PFSK-1 (cell line): ENCODE measurements around the gene MPDZ.

ENCODE experiments used
- FOXP2 ChIP-seq: optimal IDR thresholded peaks from 2 replicates; pipeline ENCODE3; 2011; ENCODE audit warnings: borderline replicate concordance, control low read depth, inconsistent platforms; ENCODE audit not compliant: insufficient read depth; ENCODE audit errors: extremely low read length, extremely low read depth
- POLR2AphosphoS5 ChIP-seq: IDR thresholded peaks from 2 replicates; pipeline ENCODE4 v1.6.1; 2012; ENCODE audit warnings: low read depth, mild to moderate bottlenecking, control low read depth, low read length, moderate library complexity
- REST ChIP-seq, 2 experiments: IDR thresholded peaks; 2 replicates each; pipeline versions ENCODE4 v1.6.1 to v1.8.0; 2011 to 2012; ENCODE audit warnings: low read depth in 2 of 2, low read length in 2 of 2, control low read depth in 1 of 2, inconsistent platforms in 1 of 2, mild to moderate bottlenecking in 1 of 2, moderate library complexity in 1 of 2; ENCODE audit not compliant: insufficient read depth in 1 of 2
- SIN3A ChIP-seq: IDR thresholded peaks from 2 replicates; pipeline ENCODE4 v1.6.1; 2012; ENCODE audit warnings: mild to moderate bottlenecking, low read length, moderate library complexity, borderline replicate concordance; ENCODE audit not compliant: insufficient read depth
- TAF1 ChIP-seq: IDR thresholded peaks from 2 replicates; pipeline ENCODE4 v1.6.1; 2012; ENCODE audit warnings: low read length, control low read depth, borderline replicate concordance; ENCODE audit not compliant: insufficient read depth

The MPDZ gene

GRCh38 chr9:13143281-13143680 lies 136.2 kb downstream of the MPDZ start:
- TF ChIP-seq SIN3A (no peak), POLR2AphosphoS5 (no peak)

- no peak for TF ChIP-seq POLR2AphosphoS5
- TF ChIP-seq REST (IDR thresholded peaks at IDR 0.05; ENCODE audit: insufficient read depth in 1 of 2, low read depth in 2 of 2, low read length in 2 of 2) = no peak
- TF ChIP-seq TAF1 = no peak
- TF ChIP-seq SIN3A = no peak
- TF ChIP-seq FOXP2 = no peak
Measured at GRCh38 chr9:13142776-13143175, 136.7 kb downstream of the MPDZ start.

- TF ChIP-seq SIN3A = no peak
- no peak for TF ChIP-seq POLR2AphosphoS5
- TF ChIP-seq REST (IDR thresholded peaks at IDR 0.05; ENCODE audit: insufficient read depth in 1 of 2, low read depth in 2 of 2, low read length in 2 of 2) = no peak
- TF ChIP-seq FOXP2 = no peak
- TF ChIP-seq TAF1 = no peak
Measured at GRCh38 chr9:13141629-13142028, 137.9 kb downstream of the MPDZ start.

GRCh38 chr9:13140843-13141592 lies 138.5 kb downstream of the MPDZ start:
- TF ChIP-seq POLR2AphosphoS5 = no peak
- TF ChIP-seq REST (IDR thresholded peaks at IDR 0.05; ENCODE audit: insufficient read depth in 1 of 2, low read depth in 2 of 2, low read length in 2 of 2) = no peak
- no peak for TF ChIP-seq TAF1
- no peak for TF ChIP-seq SIN3A
- no peak for TF ChIP-seq FOXP2

- TF ChIP-seq FOXP2 (no peak), SIN3A (no peak), POLR2AphosphoS5 (no peak), TAF1 (no peak), REST (IDR thresholded peaks at IDR 0.05; ENCODE audit: insufficient read depth in 1 of 2, low read depth in 2 of 2, low read length in 2 of 2) (no peak)
Measured at GRCh38 chr9:13139641-13140171, 139.8 kb downstream of the MPDZ start.
